Astrocyte of the cerebellum (primary cell): ENCODE data around the gene CLDN3.

Experiments used
- DNase-seq: peaks from one replicate; pipeline ENCODE4 v3.0.0-alpha.2; 2011; ENCODE audit warnings: low read depth
- H3K4me3 ChIP-seq: 2 replicates; pipeline ENCODE4 v1.5.1; 2011; ENCODE audit warnings: mild to moderate bottlenecking, low read depth, low read length, moderate library complexity
- CTCF ChIP-seq: IDR thresholded peaks from 2 replicates; pipeline ENCODE4 v1.5.1; 2012; ENCODE audit warnings: low read length, low read depth, moderate library complexity, mild to moderate bottlenecking; ENCODE audit errors: missing control alignments
- in situ Hi-C: cut with HindIII; loops from 2 replicates; pipeline ENCODE4 v1.10.0; 2017; ENCODE audit warnings: low sequenced_read_pairs

Gene CLDN3

GRCh38 chr7:73762659-73762999 is 7.4 kb downstream of the CLDN3 start:
- DNase-seq, result no peak
- in situ Hi-C loops, result no loop called here

GRCh38 chr7:73761854-73762658 is 8.0 kb downstream of the CLDN3 start:
- DNase-seq, result no peak

More at GRCh38 chr7:73762659-73762999, 7.4 kb downstream of the CLDN3 start:
- TF ChIP-seq CTCF, result no peak
- no peak overlapping the region for H3K4me3 ChIP-seq

GRCh38 chr7:73758581-73759138 is 11.4 kb downstream of the CLDN3 start:
- H3K4me3 ChIP-seq, result no peak overlapping the region
- no peak for DNase-seq
- in situ Hi-C loops, result no loop called here
- no peak for TF ChIP-seq CTCF

More at GRCh38 chr7:73761854-73762658, 8.0 kb downstream of the CLDN3 start:
- TF ChIP-seq CTCF, result no peak
- in situ Hi-C loops, result no loop called here
- H3K4me3 ChIP-seq, result no peak overlapping the region

GRCh38 chr7:73749931-73750776 is 19.9 kb downstream of the CLDN3 start:
- TF ChIP-seq CTCF, result no peak
- in situ Hi-C loops, result no loop called here

GRCh38 chr7:73746378-73746777 is 23.7 kb downstream of the CLDN3 start:
- H3K4me3 ChIP-seq, result no peak overlapping the region
- in situ Hi-C loops, result no loop called here
- DNase-seq, result no peak
- no peak for TF ChIP-seq CTCF

More at GRCh38 chr7:73749931-73750776, 19.9 kb downstream of the CLDN3 start:
- no peak overlapping the region for H3K4me3 ChIP-seq
- DNase-seq, result no peak
